Colon (tissue), 2 donors: ENCODE measurements around the gene PCMTD2.

Source experiments
- FAIRE-seq: peaks from 2 replicates; lab custom pipeline; 2012; peaks lifted over from hg19 to GRCh38; lab: Jason Lieb, UNC
- donor health status: control.
- donor health status: control.

Gene PCMTD2

DNA sequence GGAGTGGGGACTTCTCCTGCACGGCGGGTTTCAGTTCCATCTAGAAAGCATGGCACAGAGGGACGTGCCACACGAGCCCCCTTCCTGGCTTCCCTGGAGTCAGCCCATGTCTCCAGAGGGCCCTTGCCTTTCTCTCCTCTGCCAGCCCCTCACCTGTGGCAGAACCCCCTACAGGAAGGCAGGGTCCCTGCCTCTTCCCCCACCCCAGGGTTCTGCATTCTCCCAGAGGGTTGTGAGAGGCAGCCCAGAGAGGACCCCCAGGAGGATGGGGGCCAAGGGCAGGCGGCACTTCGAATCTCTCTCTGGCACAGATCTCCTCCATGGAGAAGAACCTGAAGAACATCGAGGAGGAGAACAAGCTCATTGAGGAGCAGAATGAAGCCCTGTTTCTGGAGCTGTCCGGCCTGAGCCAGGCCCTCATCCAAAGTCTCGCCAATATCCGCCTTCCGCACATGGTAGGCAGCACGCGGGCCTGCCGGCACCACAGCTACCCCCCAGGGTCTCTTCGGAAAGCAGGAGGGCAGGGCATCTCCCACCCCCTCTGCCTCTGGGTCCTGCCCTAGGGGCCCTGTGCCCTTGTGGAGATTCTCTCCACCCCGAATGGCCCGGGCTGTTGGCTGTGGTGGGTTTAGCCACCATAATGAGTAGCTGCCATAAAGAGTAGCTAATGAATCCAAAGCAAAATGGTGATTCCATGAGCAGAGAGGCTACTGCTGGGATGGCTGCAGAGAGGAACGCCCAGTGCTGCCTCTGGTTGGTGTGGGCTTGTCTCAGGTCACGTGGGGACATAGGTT is 15.9 kb upstream of the PCMTD2 start:
- no peak for FAIRE-seq

DNA sequence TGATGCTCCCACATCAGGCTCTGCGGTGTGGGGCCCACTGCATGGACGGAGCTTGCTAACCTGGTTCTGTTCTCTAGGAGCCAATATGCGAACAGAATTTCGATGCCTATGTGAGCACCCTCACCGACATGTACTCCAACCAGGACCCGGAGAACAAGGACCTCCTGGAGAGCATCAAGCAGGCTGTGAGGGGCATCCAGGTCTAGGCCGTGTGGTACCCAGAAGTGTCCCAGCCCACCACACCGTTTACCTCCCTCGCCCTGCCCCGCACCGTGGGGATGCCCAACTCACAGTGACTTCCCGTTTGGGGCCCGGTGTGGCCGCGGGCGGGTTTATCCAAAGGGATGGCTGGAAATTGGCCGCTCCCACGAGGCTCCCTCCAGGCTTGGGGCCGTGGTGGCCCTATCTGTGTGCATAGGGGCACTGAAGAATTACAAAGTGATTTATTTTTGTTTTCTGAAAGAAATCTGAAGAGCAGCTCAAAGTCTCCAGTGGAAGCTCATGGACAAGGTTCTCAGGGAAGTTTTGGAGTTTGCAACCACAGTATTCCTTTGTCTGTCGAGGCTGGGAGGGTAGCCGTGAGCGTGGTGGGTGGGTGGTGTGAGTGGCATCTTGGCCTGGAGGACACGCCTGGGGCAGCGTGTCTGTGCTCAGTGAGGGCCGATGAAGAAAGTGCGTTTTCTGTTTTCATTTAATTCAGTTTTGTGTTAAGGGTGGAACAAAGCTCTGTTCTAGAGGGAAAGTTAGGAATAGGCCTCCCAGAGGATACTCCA is 15.1 kb upstream of the PCMTD2 start:
- no peak for FAIRE-seq

DNA sequence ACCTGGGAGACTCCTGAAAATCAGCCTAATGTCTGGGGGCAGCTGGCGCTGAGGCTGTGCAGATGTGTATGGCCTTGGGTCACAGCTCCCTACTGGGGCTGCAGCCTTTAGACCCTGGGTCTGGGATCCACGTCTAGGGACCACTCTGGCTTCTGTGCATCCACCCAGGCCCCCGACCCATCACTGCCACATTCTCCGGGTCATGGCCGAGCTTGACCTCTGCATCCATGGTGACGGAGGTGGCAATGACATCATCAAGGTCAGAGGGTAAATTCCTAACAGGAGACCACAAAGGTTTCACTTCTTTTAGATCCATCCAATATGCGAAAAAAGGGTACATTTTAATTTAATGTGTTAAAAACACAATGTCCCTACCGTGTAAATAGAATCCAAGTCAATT is 14.5 kb upstream of the PCMTD2 start:
- no peak for FAIRE-seq

DNA sequence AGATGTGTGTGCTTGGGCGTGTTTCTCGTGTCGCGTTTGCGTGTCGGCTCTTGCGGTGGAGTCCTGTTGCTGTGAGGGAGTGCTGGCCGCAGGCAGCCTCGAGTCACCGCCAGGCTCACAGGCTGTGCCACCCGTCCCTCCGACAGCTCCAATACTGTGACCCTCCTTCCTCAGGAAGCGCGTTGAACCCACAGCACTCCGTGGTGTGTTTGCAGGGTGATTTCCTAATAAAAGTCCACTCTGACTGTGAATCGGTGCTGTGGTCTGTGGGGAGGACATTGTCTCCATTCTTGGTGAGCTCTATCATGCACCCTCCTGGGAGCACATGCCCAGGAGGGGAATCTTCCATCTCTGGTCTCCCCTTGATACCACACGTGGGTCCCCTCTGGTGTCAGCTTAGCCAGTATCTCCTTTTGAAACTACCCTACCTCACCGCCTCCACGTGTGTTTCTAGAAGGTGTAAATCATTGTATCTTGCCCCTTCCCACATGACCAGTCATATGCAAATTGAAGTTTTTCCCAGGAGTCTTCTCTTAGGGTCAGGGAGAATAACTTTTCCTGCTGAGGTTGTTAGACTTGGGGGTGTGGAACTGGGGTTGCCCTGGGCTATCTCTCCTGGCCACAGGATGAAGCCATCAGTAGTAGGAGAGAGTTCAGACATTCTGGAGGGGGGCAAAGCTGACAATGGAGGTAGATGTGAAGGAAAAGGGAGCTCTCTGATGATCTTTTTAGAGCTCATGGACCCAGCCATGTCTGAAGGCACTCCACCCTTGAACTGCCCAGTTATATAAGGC is 13.3 kb upstream of the PCMTD2 start:
- FAIRE-seq, result no peak

DNA sequence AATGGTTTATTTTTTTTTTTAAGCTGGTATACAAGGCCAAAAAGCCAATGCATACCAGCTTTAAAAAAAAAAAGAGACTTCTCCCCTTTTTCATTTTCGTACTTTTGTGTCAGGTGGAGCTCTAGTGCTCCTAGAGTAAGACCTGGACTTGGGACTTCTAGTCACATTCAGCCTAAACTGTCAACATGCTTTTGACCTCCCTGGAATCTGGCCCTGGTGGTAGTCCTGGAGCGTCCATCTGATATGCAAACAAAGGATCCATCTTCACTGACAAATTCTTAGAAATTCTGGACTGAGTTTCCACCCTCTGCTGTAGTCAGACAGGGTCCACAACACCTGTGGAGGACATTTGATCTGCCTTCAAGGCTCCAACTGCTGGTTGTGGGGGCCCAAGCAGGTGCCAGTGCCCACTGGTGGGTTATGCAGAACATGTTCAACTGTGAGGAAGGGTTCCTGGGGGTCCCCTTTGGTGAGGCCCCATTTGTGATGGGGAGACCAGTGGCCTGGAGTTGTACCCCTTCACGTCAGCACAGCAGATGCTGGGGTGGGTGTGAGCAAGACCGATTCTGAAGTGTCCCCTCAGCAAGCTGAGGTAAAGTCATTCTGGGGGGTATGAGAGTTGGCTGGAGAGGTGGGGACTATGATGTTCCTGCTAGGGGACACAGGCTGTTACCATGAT is 12.6 kb upstream of the PCMTD2 start:
- FAIRE-seq, result no peak

- no peak for FAIRE-seq
Observed at GRCh38 chr20:64244281-64244805, 11.2 kb upstream of the PCMTD2 start.

DNA sequence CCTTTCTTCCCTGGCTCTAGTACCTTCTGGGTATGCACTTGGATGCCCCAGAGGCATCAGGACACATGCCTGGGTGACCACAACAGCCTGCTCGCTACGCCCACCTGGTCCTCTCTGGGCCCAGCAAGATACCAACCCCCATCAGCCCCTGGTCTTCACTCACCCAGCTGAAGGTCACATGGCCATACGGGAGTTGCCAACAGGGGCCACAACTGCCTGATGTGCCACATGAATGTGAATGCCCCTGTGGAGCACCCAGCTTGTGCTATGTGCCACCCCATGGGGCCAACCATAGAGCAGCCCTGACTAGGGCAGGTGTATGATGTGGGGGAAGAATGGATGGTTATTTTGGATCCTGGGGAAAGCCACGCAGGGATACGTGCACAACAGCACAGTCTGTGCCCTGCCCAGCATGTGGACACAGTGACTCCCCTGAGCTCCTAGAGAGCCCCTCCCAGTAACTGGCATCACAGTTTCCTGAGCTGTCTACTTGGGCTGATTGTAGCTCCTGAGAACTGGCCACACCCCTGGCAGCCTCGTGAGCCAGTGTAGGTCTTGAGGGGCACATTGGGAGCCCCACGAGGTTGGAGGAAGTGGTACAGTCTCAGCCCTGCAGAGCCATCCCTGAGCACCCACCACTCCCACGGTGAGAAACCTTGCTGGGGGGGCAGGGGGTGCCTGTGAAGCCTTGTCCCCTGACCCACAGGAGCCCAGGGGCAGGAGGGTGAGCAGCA is 10.5 kb upstream of the PCMTD2 start:
- FAIRE-seq, result no peak

DNA sequence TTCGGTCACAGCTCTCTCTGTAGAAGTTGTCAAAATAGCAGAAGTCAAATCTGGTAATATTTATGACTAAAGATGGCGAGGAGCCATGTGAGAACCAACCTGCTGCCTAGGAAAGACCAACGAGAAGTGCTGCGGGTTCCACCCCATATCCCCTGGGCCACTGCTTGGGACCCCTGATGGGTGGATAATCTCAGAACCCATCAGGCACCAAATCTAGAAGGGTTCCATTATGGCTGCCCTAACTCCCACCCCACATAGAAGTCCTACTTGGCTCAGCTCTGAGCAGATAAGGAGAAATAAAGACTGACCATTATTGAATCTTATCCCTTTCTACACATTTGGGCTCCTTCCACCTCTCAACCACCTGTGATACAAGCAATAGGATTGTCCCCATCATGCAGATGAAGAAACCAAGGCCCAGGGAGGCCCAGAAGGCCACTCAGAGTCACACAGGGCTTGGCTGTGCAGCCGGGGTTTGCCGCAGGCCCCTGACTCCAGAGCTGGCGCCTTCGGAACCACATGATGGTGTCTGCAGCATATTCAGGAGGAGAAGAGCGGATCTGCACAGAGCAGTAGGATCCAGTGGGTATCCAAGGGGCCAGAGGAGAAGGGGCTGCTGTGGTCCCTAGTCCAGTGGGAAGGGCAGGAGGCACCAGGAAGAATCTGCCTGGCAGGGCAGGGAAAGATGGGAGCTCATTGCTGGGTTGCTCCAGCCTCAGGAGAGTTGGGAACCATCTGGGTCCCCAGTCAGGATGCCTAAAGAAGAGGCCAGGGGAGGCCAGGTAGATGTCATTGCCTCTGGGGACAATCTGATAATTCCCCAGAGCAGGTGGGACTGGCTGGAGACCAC is 9.6 kb upstream of the PCMTD2 start:
- FAIRE-seq, result no peak

- FAIRE-seq, result no peak
Observed at GRCh38 chr20:64246616-64247306, 8.8 kb upstream of the PCMTD2 start.

GRCh38 chr20:64247307-64247618 is 8.3 kb upstream of the PCMTD2 start:
- FAIRE-seq, result no peak

DNA sequence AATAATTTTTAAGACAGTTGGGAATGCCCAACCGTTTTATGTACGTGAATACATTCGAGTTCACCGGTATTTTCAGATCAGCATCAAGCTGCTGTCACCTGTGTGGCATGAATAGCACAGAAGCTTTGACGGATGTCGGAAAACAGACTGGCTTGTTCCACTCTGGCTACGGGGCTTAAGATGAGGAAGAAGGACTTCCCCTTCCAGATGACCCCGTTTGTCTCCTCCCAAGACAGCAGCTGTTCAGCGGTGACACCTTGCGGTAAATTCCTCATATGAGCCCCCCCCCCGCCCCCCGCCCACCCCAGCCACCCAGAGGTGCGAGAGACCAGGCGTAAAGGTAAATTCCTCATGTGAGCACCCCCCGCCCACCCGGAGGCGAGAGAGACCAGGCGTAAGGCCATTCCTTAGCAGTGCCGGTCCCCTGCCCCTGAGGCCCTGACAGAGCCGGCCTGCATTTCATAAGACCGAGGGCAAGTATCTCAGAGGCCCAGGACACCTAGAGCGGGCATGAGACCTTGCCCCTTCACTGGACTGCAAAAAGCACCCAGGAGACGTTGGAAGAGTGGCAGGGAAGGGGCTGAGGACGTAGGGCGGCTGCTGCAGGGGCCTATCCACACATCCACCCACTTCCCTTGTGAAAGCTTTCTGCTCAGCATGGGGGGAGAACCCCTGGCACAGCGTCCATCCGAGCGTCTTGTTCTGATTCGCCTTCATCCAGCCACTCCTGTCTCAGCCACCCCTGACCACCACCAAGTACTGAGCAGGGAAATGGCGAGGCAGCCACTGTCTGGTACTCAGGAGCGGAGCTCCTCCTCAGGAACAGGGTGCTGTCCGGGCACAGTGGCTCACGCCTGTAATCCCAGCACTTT is 7.3 kb upstream of the PCMTD2 start:
- FAIRE-seq, result no peak

- FAIRE-seq, result no peak
Observed at GRCh38 chr20:64250027-64250426, 5.5 kb upstream of the PCMTD2 start.

DNA sequence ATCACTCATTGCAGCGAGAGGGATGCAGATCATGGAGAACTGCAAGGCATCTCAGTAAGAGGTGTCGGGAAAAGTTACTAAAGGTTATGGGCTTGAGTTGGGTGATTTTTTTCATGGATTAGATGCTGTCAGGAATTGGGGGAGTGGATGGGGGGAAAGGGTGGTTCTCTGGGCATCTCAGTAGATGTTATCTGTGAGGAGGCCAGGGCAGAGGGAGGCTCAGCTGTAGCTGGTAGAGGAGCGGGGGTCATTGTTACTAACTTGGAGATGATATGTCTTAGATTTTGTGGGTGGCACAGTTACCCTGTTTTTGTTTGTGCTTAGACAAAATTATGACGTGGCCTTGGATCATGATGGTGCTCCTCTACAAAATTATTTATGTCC is 2.6 kb upstream of the PCMTD2 start:
- FAIRE-seq, result no peak

DNA sequence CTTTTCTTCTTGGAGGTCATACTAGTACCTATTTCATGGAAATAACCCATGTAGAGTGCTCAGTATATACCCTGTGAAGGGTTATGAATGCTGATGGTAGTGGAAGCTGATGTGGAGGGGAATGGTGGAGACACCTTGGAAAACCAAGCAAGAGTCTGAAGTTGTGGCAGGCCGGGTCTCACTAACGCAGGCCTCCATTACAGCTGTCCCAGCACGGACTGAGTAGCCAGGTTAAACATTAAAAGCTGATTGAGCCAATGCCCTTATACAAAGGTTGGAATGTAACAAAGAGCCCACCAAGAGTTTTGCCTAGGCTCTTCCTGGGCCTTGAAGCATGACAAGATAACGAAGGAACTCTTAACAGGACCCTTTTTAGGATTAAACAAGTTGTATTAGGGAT is 2.1 kb upstream of the PCMTD2 start:
- FAIRE-seq, result no peak

GRCh38 chr20:64254156-64254555 is 1.4 kb upstream of the PCMTD2 start:
- FAIRE-seq, result no peak

DNA sequence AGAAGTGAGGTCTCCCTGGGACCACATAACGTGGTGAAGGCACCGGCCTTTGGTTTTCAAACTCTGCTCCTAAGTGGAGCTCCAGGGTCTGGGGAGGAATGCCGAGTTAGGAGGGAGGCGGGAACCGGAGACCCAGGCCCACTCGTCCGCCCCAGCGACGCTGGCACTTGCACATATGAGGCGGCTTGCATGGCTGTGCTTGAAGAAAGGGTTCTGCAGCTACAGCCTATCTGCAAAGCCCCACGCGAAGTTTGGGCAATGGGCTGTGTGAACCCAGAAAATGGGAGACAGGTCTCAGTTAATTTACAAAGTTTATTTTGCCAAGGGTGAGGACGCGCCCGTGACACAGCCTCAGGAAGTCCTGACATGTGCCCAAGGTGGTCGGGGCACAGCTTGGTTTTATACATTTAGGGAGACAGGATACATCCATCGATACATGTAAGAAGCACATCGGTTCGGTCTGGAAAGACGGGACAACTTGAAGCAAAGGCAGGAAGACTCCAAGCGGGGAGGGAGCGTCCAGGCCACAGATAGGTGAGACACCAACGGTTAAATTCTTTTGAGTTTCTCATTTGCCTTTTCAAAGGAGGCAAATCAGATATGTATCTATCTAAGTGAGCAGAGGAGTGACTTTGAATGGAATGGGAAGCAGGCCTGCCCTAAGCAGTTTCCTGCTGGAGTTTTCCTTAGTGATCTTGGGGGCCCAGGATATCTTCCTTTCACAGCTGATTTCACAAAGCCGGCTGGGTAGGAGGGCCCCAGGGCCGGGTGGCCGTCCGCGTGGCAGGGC is 782 bp upstream of the PCMTD2 start:
- FAIRE-seq, result no peak

DNA sequence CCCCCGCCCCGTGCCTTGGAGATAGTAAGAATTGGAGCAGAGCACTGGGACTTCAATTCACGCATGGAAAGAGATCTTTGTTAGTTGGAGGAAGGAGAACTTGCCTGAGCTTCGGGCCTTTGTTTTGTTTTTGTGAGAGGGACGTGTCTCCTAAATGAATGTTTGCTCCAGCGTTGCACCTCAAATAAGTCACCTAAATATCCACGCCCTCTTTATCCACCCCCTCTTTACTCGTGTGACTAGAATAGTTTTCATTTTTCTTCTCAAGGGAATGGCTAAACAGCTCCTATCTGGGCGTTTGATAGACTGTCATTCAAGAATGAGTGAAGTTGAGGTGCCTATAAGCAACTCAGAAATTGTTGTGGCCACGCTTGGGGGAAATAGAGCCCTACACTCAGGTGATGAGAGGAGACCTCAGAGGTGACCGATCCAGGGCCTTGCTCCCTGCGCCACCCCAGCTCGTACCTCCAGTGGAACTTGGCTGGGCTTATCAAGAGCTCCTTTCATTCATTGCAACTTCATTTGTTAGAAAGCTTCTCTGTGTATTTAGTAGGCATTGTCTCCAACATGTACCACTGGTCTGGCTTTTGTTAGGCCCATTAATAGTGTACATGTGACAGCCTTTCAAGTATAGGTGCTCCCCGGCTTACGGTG is 861 bp downstream of the PCMTD2 start:
- FAIRE-seq, result no peak
